Gastroesophageal sphincter (tissue), 3 donors: ENCODE results near the gene DHRS4L2.

Experiments used
- EP300 ChIP-seq: sonication (generic); formaldehyde crosslinking; IDR thresholded peaks from one replicate; pipeline ENCODE4 v1.6.1; 2017; ENCODE audit warnings: antibody characterized with exemption, mild to moderate bottlenecking
- POLR2A ChIP-seq, 2 donors: fragments of 450-650 bp; IDR thresholded peaks; one replicate each; pipeline ENCODE4 v1.6.1; 2017; ENCODE audit warnings: antibody characterized with exemption in 2 of 2, mild to moderate bottlenecking in 2 of 2, moderate library complexity in 1 of 2
- TF ChIP-seq, protein P1 (sequence below), 4 experiments: fragments of 200-600 bp in 2 of 4; fragments of 450-650 bp in 2 of 4; sonication (generic) in 1 of 4; IDR thresholded peaks; one replicate each; pipeline ENCODE4 v1.5.1; 2017 to 2019; ENCODE audit warnings: antibody characterized with exemption in 4 of 4, mild to moderate bottlenecking in 2 of 4, moderate library complexity in 2 of 4

DNA sequence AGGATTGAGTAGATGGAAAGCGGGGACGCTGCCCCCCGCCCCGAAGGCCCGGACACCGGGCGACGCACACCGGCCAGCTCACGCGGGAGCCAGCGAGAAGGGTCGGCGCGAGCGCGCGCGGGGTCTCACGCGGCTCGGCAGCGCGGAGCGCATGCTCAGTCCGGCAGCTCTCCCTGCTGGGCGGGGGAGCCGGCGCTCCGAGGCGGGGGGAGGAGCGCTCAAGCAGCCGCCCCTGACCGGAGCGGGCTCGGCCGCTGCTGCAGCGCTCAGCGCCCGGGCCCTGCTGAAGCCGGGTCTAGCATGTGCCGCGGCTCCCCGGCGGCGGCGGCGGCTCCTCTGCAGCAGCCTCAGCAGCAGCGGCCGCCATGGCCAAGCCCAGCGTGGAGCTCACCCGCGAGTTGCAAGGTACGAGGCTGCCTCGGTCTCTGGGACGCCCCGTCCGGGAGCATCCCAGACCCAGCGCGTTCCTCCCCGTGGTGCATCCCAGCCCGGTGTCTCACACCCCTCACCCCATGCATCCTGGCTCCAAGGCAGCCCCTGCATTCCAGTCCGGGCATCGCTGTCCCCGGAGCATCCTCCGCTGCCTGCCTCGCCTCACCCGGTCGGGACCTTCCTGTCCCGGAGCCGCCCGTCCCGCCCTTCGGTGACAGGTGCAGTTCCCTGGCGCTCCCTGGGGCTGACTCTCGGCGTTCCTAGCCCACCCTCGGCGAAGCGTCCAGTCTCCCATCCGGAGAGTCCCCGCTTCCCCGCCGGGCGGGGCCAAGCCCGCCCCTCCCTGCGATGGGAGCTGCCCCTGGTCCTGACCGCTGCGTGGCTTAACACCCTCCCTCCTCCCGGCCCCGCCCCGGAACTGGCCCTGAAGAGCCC lies 63.3 kb downstream of the DHRS4L2 start, which contains the start of gene CARMIL3:
- TF ChIP-seq POLR2A (IDR thresholded peaks at IDR 0.05): peak in 1 of 2 donors; percentile 25
- TF ChIP-seq, protein P1, sequence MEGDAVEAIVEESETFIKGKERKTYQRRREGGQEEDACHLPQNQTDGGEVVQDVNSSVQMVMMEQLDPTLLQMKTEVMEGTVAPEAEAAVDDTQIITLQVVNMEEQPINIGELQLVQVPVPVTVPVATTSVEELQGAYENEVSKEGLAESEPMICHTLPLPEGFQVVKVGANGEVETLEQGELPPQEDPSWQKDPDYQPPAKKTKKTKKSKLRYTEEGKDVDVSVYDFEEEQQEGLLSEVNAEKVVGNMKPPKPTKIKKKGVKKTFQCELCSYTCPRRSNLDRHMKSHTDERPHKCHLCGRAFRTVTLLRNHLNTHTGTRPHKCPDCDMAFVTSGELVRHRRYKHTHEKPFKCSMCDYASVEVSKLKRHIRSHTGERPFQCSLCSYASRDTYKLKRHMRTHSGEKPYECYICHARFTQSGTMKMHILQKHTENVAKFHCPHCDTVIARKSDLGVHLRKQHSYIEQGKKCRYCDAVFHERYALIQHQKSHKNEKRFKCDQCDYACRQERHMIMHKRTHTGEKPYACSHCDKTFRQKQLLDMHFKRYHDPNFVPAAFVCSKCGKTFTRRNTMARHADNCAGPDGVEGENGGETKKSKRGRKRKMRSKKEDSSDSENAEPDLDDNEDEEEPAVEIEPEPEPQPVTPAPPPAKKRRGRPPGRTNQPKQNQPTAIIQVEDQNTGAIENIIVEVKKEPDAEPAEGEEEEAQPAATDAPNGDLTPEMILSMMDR (IDR thresholded peaks at IDR 0.05): peak in 1 of 4 experiments; percentile 5
- TF ChIP-seq EP300: no peak
